SK-N-SH (cell line): ENCODE data around the gene DPAGT1.

Source experiments
- CHD2 ChIP-seq: fragments of 150-350 bp; IDR thresholded peaks from 2 replicates; pipeline ENCODE4 v1.6.1; 2018; ENCODE audit warnings: low read length; ENCODE audit not compliant: partially characterized antibody
- CTCF ChIP-seq: fragments of 200-600 bp; sonication (generic); IDR thresholded peaks from 2 replicates; pipeline ENCODE4 v1.6.1; 2017; ENCODE audit warnings: antibody characterized with exemption, mild to moderate bottlenecking, moderate library complexity
- EP300 ChIP-seq, 2 experiments: IDR thresholded peaks; 2 replicates each; pipeline versions ENCODE4 v1.4.0 to v1.6.1; 2012; ENCODE audit warnings: borderline replicate concordance in 1 of 2, low read depth in 1 of 2, low read length in 1 of 2
- JUND ChIP-seq: IDR thresholded peaks from 2 replicates; pipeline ENCODE4 v1.4.0; 2012
- PBX3 ChIP-seq: IDR thresholded peaks from 2 replicates; pipeline ENCODE4; 2012
- POLR2AphosphoS5 ChIP-seq: IDR thresholded peaks from 2 replicates; pipeline ENCODE4 v1.6.1; 2012; ENCODE audit warnings: low read depth, low read length
- RAD21 ChIP-seq: IDR thresholded peaks from 2 replicates; pipeline ENCODE4 v1.6.1; 2012; ENCODE audit warnings: mild to moderate bottlenecking, low read length
- SIN3A ChIP-seq: IDR thresholded peaks from 2 replicates; pipeline ENCODE4 v1.6.1; 2012; ENCODE audit warnings: low read depth, mild to moderate bottlenecking, low read length, moderate library complexity, borderline replicate concordance
- TCF12 ChIP-seq: IDR thresholded peaks from 2 replicates; pipeline ENCODE4 v1.4.0; 2012
- USF1 ChIP-seq: IDR thresholded peaks from 2 replicates; pipeline ENCODE4 v1.4.0; 2012; ENCODE audit warnings: low read depth, borderline replicate concordance
- YY1 ChIP-seq: IDR thresholded peaks from 2 replicates; pipeline ENCODE4 v1.4.0; 2012; ENCODE audit warnings: low read depth, mild to moderate bottlenecking
- TF ChIP-seq, protein P1 (sequence below): IDR thresholded peaks from 2 replicates; pipeline ENCODE4 v1.4.0; 2012; ENCODE audit warnings: low read depth
- TF ChIP-seq, protein P2 (sequence below): IDR thresholded peaks from 2 replicates; pipeline ENCODE4 v1.4.0; 2012; ENCODE audit warnings: low read depth, borderline replicate concordance

- TF ChIP-seq PBX3: no peak
- TF ChIP-seq YY1: no peak
- TF ChIP-seq CTCF: no peak
- no peak for TF ChIP-seq EP300 (IDR thresholded peaks at IDR 0.05; ENCODE audit: borderline replicate concordance in 1 of 2, low read depth in 1 of 2, low read length in 1 of 2)
- TF ChIP-seq RAD21: no peak
- no peak for TF ChIP-seq CHD2
- TF ChIP-seq TCF12: no peak
- no peak for TF ChIP-seq JUND
- TF ChIP-seq, protein P1, sequence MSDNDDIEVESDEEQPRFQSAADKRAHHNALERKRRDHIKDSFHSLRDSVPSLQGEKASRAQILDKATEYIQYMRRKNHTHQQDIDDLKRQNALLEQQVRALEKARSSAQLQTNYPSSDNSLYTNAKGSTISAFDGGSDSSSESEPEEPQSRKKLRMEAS: no peak
- no peak; the same call in none of the 2 replicates for TF ChIP-seq POLR2AphosphoS5
- TF ChIP-seq SIN3A: no peak
- TF ChIP-seq USF1: no peak
- TF ChIP-seq, protein P2, sequence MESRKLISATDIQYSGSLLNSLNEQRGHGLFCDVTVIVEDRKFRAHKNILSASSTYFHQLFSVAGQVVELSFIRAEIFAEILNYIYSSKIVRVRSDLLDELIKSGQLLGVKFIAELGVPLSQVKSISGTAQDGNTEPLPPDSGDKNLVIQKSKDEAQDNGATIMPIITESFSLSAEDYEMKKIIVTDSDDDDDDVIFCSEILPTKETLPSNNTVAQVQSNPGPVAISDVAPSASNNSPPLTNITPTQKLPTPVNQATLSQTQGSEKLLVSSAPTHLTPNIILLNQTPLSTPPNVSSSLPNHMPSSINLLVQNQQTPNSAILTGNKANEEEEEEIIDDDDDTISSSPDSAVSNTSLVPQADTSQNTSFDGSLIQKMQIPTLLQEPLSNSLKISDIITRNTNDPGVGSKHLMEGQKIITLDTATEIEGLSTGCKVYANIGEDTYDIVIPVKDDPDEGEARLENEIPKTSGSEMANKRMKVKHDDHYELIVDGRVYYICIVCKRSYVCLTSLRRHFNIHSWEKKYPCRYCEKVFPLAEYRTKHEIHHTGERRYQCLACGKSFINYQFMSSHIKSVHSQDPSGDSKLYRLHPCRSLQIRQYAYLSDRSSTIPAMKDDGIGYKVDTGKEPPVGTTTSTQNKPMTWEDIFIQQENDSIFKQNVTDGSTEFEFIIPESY: no peak
Measured at GRCh38 chr11:119092880-119093842, 8.5 kb downstream of the DPAGT1 start.
